T47D (cell line): Measurements from ENCODE around the gene ULK3.

Experiments used
- DNase-seq, 2 experiments: peaks; one replicate each; pipeline versions ENCODE4 v3.0.0 to v3.0.0-alpha.2; 2011 to 2012; ENCODE audit warnings: low read depth in 1 of 2, low spot score in 1 of 2
- JUND ChIP-seq: IDR thresholded peaks from 2 replicates; pipeline ENCODE4 v1.6.1; 2012; ENCODE audit warnings: low read depth
- in situ Hi-C: cut with HindIII; loops from 2 replicates; pipeline ENCODE4 v1.10.0; 2016; ENCODE audit warnings: low sequenced_read_pairs, low pct_unique_long_range_greater_than_20kb

ULK3 gene

DNA sequence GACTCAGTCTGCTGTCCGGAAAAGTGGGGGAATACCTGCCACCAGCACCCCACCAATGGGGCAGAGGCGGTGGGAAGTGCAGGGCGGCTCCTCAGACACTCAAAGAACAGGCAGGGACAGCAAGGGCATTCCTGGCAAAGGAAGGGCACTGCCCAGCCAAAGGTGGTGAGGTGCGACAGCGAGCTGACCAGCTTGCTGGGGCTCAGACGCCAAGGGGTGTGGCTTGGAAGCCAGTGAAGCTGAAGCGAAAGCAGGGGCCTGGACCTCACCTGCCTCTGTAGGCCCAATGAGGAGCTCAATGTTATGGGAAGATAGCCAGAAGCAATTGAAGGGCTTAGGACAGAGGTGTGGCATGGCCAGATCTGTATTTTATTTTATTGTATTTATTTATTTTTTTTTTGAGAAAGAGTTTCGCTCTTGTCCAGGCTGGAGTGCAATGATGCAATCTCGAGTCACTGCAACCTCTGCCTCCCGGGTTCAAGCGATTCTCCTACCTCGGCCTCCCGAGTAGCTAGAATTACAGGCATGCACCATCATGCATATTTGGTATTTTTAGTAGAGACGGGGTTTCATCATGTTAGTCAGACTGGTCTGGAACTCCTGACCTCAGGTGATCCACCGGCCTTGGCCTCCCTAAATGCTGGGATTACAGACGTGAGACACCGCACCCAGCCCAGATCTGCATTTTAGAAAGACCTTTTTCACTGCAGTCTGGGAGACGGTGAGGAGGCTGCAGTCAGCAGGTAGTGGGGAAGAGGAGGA lies 34.7 kb downstream of the ULK3 start:
- no peak for TF ChIP-seq JUND
- DNase-seq: peak in 1 of 2 experiments; percentile 58
- in situ Hi-C loops: no loop called here

- TF ChIP-seq JUND: no peak
- in situ Hi-C loops: no loop called here
- no peak for DNase-seq
Observed at GRCh38 chr15:74807282-74807681, 35.7 kb downstream of the ULK3 start.

GRCh38 chr15:74804935-74805334 lies 38.0 kb downstream of the ULK3 start:
- in situ Hi-C loops: no loop called here
- DNase-seq: no peak
- TF ChIP-seq JUND: no peak

DNA sequence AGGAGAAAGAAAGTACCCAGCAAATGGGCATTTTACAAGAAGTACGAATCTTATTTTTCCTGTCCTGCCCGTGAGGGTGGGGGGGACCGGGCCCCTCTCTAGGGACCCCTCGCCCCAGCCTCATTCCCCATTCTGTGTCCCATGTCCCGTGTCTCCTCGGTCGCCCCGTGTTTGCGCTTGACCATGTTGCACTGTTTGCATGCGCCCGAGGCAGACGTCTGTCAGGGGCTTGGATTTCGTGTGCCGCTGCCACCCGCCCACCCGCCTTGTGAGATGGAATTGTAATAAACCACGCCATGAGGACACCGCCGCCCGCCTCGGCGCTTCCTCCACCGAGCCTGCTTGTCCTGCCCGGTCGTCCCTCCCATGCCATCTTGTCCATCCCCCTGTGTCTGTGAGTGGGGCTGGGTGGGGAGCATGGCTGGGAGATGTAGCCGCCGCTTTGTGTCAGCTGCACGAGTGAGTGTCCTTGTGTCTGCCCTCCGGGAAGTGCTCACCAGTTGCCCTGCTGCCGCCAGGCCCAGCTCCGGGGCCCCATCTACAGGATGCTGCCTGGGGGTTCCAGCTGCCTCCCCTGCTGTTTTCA lies 40.0 kb downstream of the ULK3 start:
- TF ChIP-seq JUND: no peak
- DNase-seq: no peak
- in situ Hi-C loops: no loop called here

DNA sequence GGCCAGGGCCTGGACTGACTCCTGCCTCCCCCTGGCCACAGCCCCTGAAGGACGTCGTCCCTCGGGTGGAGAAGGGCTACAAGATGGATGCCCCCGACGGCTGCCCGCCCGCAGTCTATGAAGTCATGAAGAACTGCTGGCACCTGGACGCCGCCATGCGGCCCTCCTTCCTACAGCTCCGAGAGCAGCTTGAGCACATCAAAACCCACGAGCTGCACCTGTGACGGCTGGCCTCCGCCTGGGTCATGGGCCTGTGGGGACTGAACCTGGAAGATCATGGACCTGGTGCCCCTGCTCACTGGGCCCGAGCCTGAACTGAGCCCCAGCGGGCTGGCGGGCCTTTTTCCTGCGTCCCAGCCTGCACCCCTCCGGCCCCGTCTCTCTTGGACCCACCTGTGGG lies 40.7 kb downstream of the ULK3 start:
- DNase-seq: no peak
- in situ Hi-C loops: no loop called here

GRCh38 chr15:74801311-74801997 lies 41.5 kb downstream of the ULK3 start:
- no peak for DNase-seq
- in situ Hi-C loops: no loop called here
- TF ChIP-seq JUND: no peak

More for the DNA sequence above, 40.7 kb downstream of the ULK3 start:
- TF ChIP-seq JUND: no peak

GRCh38 chr15:74800559-74801094 lies 42.3 kb downstream of the ULK3 start:
- in situ Hi-C loops: no loop called here
- TF ChIP-seq JUND: no peak
- no peak for DNase-seq

DNA sequence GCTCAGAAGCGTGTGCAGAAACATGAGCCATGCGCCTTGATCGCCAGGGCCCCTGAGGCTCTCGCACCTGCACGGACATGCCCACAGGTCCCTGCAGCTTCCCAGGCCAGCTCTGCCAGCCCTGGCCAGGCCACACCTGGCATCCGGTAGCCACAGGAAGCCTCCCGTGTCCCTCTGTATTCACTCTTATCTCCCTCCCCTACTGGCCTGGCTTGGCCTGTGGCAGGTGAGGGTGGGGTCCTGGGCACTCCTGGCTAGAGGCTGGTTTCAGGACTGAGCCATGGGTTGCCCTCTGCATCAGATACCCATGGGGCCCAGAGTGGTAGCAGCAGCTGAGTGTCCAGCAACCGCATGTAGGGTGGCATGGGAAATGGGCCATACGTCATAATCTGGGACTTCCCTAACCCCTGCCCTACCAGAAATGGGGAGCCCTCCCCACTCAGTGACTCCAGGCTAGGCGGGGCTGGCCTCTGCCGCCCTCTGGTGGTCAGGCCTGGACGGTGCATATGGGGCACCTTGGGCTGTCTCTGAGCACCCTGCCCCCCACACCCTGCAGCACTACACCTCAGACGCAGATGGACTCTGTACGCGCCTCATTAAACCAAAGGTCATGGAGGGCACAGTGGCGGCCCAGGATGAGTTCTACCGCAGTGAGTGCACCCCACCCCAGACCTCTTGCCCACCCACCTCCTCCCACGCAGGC lies 42.9 kb downstream of the ULK3 start:
- peak; percentile 83 to 91 for DNase-seq
- TF ChIP-seq JUND: no peak
- in situ Hi-C loops: no loop called here

GRCh38 chr15:74799255-74799855 lies 43.6 kb downstream of the ULK3 start:
- DNase-seq: no peak
- TF ChIP-seq JUND: no peak
- in situ Hi-C loops: no loop called here

DNA sequence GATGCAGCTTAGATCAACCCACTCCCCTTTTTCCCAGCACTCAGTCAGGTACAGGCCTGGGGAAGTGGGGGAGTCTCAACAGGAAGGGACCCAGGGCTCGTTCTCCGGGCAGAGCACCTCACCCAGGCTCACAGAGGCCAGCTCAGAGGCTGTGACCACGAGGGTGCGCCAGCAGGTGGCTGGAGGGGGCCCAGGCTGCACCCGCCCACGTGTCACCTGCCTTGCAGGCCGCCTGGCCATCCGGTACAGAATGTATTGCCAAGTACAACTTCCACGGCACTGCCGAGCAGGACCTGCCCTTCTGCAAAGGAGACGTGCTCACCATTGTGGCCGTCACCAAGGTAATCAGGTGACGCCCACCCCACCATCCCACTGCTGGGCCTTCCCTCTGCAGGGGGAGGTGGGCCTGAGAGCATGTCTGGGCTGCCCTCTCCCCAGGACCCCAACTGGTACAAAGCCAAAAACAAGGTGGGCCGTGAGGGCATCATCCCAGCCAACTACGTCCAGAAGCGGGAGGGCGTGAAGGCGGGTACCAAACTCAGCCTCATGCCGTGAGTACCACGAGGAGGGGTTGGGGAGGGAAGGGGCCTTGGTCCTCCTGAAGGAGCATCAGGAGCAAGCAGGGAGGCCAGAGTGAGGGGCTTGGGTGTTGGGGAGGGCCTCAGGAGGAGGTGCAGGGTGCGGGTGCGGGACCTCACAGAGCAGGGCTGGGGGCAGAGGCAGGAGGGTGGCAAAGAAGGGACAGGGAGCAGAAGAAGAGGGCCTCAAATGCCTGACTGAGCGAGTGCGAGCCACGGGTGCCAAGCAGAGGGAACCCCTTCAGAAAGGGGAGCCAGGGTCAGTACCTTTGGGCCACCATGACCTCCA lies 44.3 kb downstream of the ULK3 start:
- in situ Hi-C loops: no loop called here
- DNase-seq: no peak
- TF ChIP-seq JUND: no peak

DNA sequence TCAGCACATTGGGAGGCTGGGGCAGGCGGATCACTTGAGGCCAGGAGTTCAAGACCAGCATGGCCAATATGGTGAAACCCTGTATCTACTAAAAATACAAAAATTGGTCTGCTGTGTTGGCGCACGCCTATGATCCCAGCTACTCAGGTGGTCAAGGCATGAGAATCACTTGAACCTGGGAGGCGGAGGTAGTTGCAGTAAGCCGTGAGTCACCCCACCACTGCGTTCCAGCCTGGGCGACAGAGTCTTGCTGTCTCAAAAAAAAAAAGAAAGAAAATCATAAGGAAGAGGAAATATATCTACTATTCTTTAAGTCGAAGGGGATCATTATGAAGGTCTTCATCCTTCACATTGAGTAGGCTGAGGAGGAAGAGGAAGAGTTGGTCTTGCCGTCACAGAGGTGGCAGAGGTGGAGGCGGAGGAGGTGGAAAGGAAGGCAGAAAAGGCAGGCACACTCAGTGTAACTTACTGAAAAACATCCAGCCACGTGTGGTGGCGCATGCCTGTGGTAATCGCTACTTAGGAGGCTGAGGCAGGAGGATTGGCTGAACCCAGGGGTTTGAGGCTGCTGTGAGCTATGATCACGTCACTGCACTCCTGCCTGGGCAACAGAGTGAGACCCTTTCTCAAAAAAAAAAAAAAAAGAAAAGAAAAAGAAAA lies 46.9 kb downstream of the ULK3 start:
- in situ Hi-C loops: no loop called here
- DNase-seq: no peak
- no peak for TF ChIP-seq JUND
